ENCODE measurements around the gene TMEM108.

Gene TMEM108

DNA sequence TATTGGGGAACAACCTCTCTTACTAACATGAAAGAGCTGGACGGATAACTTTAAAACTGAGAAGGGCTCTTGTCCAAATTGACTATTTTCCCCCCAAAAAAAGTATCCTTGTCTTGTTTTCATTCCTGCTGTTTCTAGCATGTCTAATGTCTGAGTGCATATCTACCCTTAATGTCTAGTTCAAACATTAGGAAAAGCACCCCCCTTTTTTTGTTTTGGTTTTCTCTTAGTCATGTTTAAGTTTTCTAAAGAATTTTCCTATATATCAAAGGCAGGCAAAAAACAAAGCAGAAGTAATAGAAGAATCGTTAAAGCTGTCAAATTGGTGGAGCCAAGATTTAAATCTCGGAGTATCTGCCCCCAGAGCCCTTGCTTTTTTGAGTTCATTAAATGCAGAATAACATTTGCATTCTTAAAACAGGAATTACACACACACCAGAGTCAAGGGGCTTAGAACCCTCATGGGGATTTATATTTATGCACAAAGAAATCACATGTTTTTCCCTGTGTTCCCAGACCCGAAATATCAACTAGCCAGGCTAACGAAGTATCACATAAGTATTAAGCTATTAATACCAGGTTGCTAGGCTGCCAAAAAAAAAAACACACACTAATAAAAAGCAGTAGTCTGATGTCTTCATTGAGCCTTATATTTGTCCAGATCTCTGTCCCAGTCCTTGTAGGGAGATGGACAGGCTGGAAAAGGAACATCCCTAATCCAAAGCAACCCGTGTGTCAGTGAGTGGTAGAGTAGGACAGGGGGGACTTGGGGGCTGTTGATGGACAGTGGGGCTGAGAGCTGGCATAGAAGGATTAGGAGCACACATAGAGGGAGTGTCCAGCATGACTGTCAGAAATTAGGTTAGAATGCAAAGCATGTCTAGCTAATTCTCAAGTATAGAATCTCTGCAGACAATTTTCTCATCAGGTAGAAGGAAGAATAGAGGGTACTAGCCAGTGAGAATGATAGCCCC is 258.0 kb downstream of the TMEM108 start:
- no peak overlapping the region for H3K27ac ChIP-seq
- TF ChIP-seq CTCF (IDR thresholded peaks at IDR 0.05): no peak
- TF ChIP-seq ZFX (IDR thresholded peaks at IDR 0.05; ENCODE audit: borderline replicate concordance): no peak

DNA sequence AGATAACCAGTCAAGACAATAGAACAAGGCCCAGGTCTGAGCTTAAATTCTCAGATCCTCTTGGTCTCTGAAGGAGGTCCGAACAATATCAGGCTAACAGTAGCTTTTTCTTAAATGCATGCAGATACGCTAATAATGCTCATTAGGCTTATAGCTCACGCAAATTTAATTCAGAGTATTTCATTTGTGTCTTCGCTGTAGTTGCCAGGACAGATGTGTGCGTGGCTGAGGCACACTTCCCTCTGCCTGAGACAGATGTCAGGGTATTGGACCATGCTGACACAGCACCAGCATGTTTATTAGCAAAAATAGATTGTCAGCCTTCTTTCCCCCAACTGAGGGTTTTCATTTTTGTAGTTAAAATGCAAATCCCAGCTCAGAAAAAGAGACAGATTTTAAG is 258.8 kb downstream of the TMEM108 start:
- no peak overlapping the region for H3K27ac ChIP-seq
- TF ChIP-seq ZFX (IDR thresholded peaks at IDR 0.05; ENCODE audit: borderline replicate concordance): no peak
- no peak for TF ChIP-seq CTCF (IDR thresholded peaks at IDR 0.05)

GRCh38 chr3:133300102-133300501 is 261.9 kb downstream of the TMEM108 start:
- TF ChIP-seq CTCF (IDR thresholded peaks at IDR 0.05) (no peak), ZFX (IDR thresholded peaks at IDR 0.05; ENCODE audit: borderline replicate concordance) (no peak)
- H3K27ac ChIP-seq: no peak overlapping the region

- H3K27ac ChIP-seq: no peak overlapping the region
- TF ChIP-seq ZFX (IDR thresholded peaks at IDR 0.05; ENCODE audit: borderline replicate concordance) (no peak), CTCF (IDR thresholded peaks at IDR 0.05) (no peak)
These were observed 263.0 kb downstream of the TMEM108 start for GRCh38 chr3:133301194-133301593.

- H3K27ac ChIP-seq: no peak overlapping the region
- TF ChIP-seq ZFX (IDR thresholded peaks at IDR 0.05; ENCODE audit: borderline replicate concordance) (no peak), CTCF (IDR thresholded peaks at IDR 0.05) (no peak)
These were observed 263.5 kb downstream of the TMEM108 start for GRCh38 chr3:133301731-133302130.

DNA sequence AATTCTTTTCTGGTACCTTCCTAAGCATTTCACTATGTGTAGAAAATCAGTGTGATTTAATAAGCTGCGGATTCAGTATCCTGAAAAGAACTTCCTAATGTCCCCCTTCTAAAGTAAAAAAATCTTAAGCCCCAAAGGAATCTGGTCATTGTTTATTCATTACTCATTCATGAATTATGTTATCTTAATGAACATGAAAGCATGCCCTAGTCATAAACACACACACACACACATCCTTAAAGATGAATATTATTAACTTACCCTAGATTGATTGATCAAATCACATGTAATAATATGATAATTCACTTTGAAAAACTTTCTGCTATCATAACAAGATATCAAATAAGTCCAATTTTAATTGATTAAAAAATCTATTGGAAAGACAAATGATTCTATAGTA is 265.2 kb downstream of the TMEM108 start:
- no peak for TF ChIP-seq ZFX (IDR thresholded peaks at IDR 0.05; ENCODE audit: borderline replicate concordance)
- no peak overlapping the region for H3K27ac ChIP-seq

GRCh38 chr3:133317866-133318265 is 279.7 kb downstream of the TMEM108 start:
- no peak for TF ChIP-seq CTCF (IDR thresholded peaks at IDR 0.05)
- no peak for TF ChIP-seq ZFX (IDR thresholded peaks at IDR 0.05; ENCODE audit: borderline replicate concordance)
- no peak overlapping the region for H3K27ac ChIP-seq

Measured in 22Rv1 (cell line).